Loucy (cell line): ENCODE results near the gene RAB30.

ENCODE experiments used
- H2AFZ ChIP-seq: fragments of 200-600 bp; sonication (generic); 2 replicates; pipeline ENCODE4 v1.6.0; 2016; ENCODE audit warnings: antibody characterized with exemption, mild to moderate bottlenecking, low read length, moderate library complexity
- H3F3A ChIP-seq: fragments of 200-600 bp; 2 replicates; pipeline ENCODE4 v1.6.0; 2016; ENCODE audit warnings: antibody characterized with exemption, low read depth, mild to moderate bottlenecking
- H3K27me3 ChIP-seq: fragments of 200-600 bp; sonication (generic); 2 replicates; pipeline ENCODE4 v1.6.1; 2014; ENCODE audit warnings: low read length, mild to moderate bottlenecking; ENCODE audit not compliant: insufficient read depth, poor library complexity, severe bottlenecking
- H3K36me3 ChIP-seq: fragments of 200-600 bp; sonication (generic); 2 replicates; pipeline ENCODE4 v1.6.1; 2016; ENCODE audit warnings: low read length; ENCODE audit not compliant: insufficient read depth
- H3K4me1 ChIP-seq: fragments of 200-600 bp; sonication (generic); 2 replicates; pipeline ENCODE4 v1.5.1; 2014; ENCODE audit warnings: low read length, mild to moderate bottlenecking; ENCODE audit not compliant: insufficient read depth, poor library complexity, severe bottlenecking
- H3K4me2 ChIP-seq: fragments of 200-600 bp; sonication (generic); 2 replicates; pipeline ENCODE4 v1.6.0; 2014; ENCODE audit warnings: antibody characterized with exemption, low read length, low read depth, mild to moderate bottlenecking; ENCODE audit not compliant: poor library complexity, severe bottlenecking
- H3K4me3 ChIP-seq: fragments of 200-600 bp; sonication (generic); 2 replicates; pipeline ENCODE4 v1.5.1; 2014; ENCODE audit warnings: low read length, mild to moderate bottlenecking, mixed read lengths; ENCODE audit not compliant: poor library complexity, severe bottlenecking
- H3K79me2 ChIP-seq: fragments of 200-600 bp; sonication (generic); 2 replicates; pipeline ENCODE4 v1.6.1; 2014; ENCODE audit warnings: low read length; ENCODE audit not compliant: insufficient read depth
- H3K9ac ChIP-seq: fragments of 200-600 bp; sonication (generic); 2 replicates; pipeline ENCODE4 v1.6.0; 2014; ENCODE audit warnings: mild to moderate bottlenecking, low read depth, low read length, moderate library complexity; ENCODE audit not compliant: poor library complexity, severe bottlenecking
- H3K9me2 ChIP-seq: fragments of 200-600 bp; sonication (generic); replicated peaks from 2 replicates; pipeline ENCODE4 v1.6.1; 2016; ENCODE audit warnings: low read depth, low read length, mixed read lengths
- H3K9me3 ChIP-seq: fragments of 200-600 bp; sonication (generic); 2 replicates; pipeline ENCODE4 v1.6.1; 2014; ENCODE audit warnings: mild to moderate bottlenecking, antibody characterized with exemption, low read length, low read depth; ENCODE audit not compliant: insufficient read depth
- H4K20me1 ChIP-seq: fragments of 200-600 bp; sonication (generic); 2 replicates; pipeline ENCODE4 v1.6.0; 2014; ENCODE audit warnings: antibody characterized with exemption, low read length, mild to moderate bottlenecking; ENCODE audit not compliant: insufficient read depth, poor library complexity, severe bottlenecking
- CTCF ChIP-seq: fragments of 200-600 bp; sonication (generic); conservative IDR thresholded peaks from 2 replicates; pipeline ENCODE4 v1.5.1; 2014; ENCODE audit warnings: mild to moderate bottlenecking, antibody characterized with exemption, low read length
- EZH2phosphoT487 ChIP-seq: fragments of 200-600 bp; IDR thresholded peaks from 2 replicates; pipeline ENCODE4 v1.6.1; 2018; ENCODE audit warnings: antibody characterized with exemption, mild to moderate bottlenecking, moderate library complexity, borderline replicate concordance

Gene RAB30

GRCh38 chr11:83026229-83026628 is 45.5 kb downstream of the RAB30 start:
- H2AFZ ChIP-seq = no peak overlapping the region
- no peak overlapping the region for H3K9ac ChIP-seq
- H3F3A ChIP-seq = no peaks in the 10 kb centered on the region
- TF ChIP-seq CTCF = no peak
- TF ChIP-seq EZH2phosphoT487 = no peak
- no peaks in the 10 kb centered on the region for H3K9me2 ChIP-seq
- no peaks in the 10 kb centered on the region for H3K9me3 ChIP-seq
- no peaks in the 10 kb centered on the region for H3K79me2 ChIP-seq
- H3K27me3 ChIP-seq = no peaks in the 10 kb centered on the region
- no peak overlapping the region for H3K4me2 ChIP-seq
- H3K36me3 ChIP-seq = no peaks in the 10 kb centered on the region
- H3K4me3 ChIP-seq = no peak overlapping the region
- no peaks in the 10 kb centered on the region for H4K20me1 ChIP-seq
- H3K4me1 ChIP-seq = peaks cover 13% of the 10 kb centered on the region

GRCh38 chr11:83025267-83025704 is 46.4 kb downstream of the RAB30 start:
- H2AFZ ChIP-seq = no peak overlapping the region
- no peak overlapping the region for H3K4me2 ChIP-seq
- H4K20me1 ChIP-seq = no peaks in the 10 kb centered on the region
- no peaks in the 10 kb centered on the region for H3K9me2 ChIP-seq
- H3K36me3 ChIP-seq = no peaks in the 10 kb centered on the region
- H3K9ac ChIP-seq = no peak overlapping the region
- H3K9me3 ChIP-seq = no peaks in the 10 kb centered on the region
- peaks cover 13% of the 10 kb centered on the region for H3K4me1 ChIP-seq
- TF ChIP-seq EZH2phosphoT487 (no peak), CTCF (no peak)
- H3K27me3 ChIP-seq = no peaks in the 10 kb centered on the region
- H3K79me2 ChIP-seq = no peaks in the 10 kb centered on the region
- no peak overlapping the region for H3K4me3 ChIP-seq
- no peaks in the 10 kb centered on the region for H3F3A ChIP-seq

DNA sequence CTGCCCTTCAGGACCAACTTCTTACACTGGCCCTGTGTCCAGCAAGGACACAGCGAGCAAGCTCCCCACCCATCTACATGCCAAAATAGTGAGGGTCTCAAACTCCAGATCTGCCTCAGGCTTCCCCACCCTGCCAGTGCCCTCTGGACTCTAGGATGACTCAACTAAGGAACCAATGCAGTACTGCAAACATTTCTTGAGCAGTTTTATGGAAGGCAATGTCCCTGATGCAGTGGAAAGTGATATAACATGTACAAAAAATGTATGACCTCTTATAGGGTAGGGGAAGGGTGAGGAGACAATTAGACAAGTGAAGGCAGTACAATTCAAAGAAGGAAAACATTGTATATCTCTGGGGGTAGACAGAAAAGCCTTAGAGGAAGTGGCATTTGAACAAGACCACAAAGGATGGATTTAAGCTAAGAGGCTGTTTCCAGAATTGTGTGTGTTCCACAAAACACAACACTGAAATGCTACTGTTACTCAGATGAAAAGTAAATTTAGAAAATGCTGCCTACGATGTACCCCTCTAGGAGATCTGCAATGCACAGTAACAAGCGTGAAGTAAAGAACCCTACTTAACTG is 47.3 kb downstream of the RAB30 start:
- Histone ChIP-seq H3K79me2 (no peaks in the 10 kb centered on the region), H3K9ac (no peak overlapping the region), H3K27me3 (no peaks in the 10 kb centered on the region), H3F3A (no peaks in the 10 kb centered on the region), H3K9me2 (no peaks in the 10 kb centered on the region), H3K36me3 (no peaks in the 10 kb centered on the region), H3K4me3 (no peak overlapping the region), H3K4me2 (peak overlapping the region; percentile 7), H4K20me1 (no peaks in the 10 kb centered on the region), H3K4me1 (peaks cover 13% of the 10 kb centered on the region), H2AFZ (no peak overlapping the region), H3K9me3 (no peaks in the 10 kb centered on the region)
- TF ChIP-seq CTCF = no peak
- TF ChIP-seq EZH2phosphoT487 = no peak
